Measurements from ENCODE around the gene RAB40A. TPM values are rescaled to one million over a fixed set of nuclear protein-coding genes. Genes with fewer than 3 reads are reported as not detected.

Gene RAB40A
- total RNA-seq, 2 experiments from 2014 or later = 0.38 to 0.50 TPM

DNA sequence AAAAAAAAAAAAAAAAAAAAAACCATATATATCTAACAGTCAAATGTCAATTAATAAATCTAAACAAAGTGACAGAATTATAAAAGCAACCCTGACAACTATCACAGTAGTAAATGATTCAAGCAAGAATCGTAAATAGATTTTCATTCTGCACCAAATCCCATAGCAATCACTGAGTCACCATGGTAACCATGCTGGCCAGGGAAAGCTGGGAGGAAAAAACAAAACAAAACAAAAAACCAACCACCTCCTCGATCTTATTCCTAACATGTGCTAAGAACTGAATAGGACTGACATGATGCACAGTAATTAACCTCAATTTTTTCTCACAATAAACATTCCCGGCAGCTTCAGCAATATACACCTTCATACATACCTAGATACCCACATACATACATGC is 30.6 kb upstream of the RAB40A start:
- POLR2A ChIA-PET = no interaction called here
- TF ChIP-seq, protein P1, sequence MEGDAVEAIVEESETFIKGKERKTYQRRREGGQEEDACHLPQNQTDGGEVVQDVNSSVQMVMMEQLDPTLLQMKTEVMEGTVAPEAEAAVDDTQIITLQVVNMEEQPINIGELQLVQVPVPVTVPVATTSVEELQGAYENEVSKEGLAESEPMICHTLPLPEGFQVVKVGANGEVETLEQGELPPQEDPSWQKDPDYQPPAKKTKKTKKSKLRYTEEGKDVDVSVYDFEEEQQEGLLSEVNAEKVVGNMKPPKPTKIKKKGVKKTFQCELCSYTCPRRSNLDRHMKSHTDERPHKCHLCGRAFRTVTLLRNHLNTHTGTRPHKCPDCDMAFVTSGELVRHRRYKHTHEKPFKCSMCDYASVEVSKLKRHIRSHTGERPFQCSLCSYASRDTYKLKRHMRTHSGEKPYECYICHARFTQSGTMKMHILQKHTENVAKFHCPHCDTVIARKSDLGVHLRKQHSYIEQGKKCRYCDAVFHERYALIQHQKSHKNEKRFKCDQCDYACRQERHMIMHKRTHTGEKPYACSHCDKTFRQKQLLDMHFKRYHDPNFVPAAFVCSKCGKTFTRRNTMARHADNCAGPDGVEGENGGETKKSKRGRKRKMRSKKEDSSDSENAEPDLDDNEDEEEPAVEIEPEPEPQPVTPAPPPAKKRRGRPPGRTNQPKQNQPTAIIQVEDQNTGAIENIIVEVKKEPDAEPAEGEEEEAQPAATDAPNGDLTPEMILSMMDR (conservative IDR thresholded peaks at IDR 0.05; ENCODE audit: low read length) = no peak
- no peak for TF ChIP-seq EZH2phosphoT487 (IDR thresholded peaks at IDR 0.05; ENCODE audit: borderline replicate concordance, low read depth, low read length)
- intact Hi-C loops (cut with micrococcal nuclease; ENCODE audit: unreplicated experiment) = no loop called here
- Histone ChIP-seq H3K9me3 (ENCODE audit: low read length) (no peaks in the 10 kb centered on the region), H4K20me1 (ENCODE audit: insufficient read depth, low read length) (no peaks in the 10 kb centered on the region), H2AFZ (ENCODE audit: low read length) (no peak overlapping the region), H3K27ac (ENCODE audit: low read depth, low read length, poor library complexity, severe bottlenecking) (no peak overlapping the region), H3K4me3 (ENCODE audit: low read depth, low read length, poor library complexity, severe bottlenecking) (no peak overlapping the region), H3K4me2 (ENCODE audit: low read length) (no peak overlapping the region), H3K79me2 (ENCODE audit: insufficient read depth, low read depth, low read length) (no peaks in the 10 kb centered on the region), H3K36me3 (ENCODE audit: insufficient read depth, low read length) (no peaks in the 10 kb centered on the region), H3K4me1 (ENCODE audit: insufficient read depth, low read length, poor library complexity, severe bottlenecking) (no peaks in the 10 kb centered on the region), H3K9me2 (ENCODE audit: insufficient read depth, low read length) (no peaks in the 10 kb centered on the region)
- CTCF ChIA-PET (ENCODE audit: unreplicated experiment) = no interaction called here
- no TSS peak for BruUV-seq (replicated peaks)
- no peak for DNase-seq (ENCODE audit: low spot score)

DNA sequence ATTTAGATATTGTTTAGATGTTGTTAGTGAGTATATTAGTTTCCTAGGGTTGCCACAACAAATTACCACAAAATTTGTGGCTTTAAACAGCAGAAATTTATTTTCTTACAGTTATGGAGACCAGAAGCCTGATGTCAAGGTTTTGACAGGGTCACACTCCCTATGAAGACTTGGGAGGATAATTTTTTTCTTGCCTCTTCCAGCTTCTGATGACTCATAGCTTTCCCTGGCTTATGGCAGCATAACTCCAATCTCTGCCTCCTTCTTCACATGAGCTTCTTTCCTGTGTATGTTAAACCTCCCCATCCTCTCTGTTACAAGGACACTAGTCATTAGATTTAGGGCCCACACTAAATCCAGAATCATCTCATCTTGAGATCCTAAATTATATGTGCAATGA is 20.9 kb upstream of the RAB40A start:
- H3K36me3 ChIP-seq (ENCODE audit: insufficient read depth, low read length) = no peaks in the 10 kb centered on the region
- H3K9me2 ChIP-seq (ENCODE audit: insufficient read depth, low read length) = no peaks in the 10 kb centered on the region
- H4K20me1 ChIP-seq (ENCODE audit: insufficient read depth, low read length) = no peaks in the 10 kb centered on the region
- ChIA-PET CTCF (ENCODE audit: unreplicated experiment) (no interaction called here), POLR2A (no interaction called here)
- H3K4me3 ChIP-seq (ENCODE audit: low read depth, low read length, poor library complexity, severe bottlenecking) = no peak overlapping the region
- BruUV-seq (replicated peaks) = no TSS peak
- no peak overlapping the region for H2AFZ ChIP-seq (ENCODE audit: low read length)
- no peaks in the 10 kb centered on the region for H3K79me2 ChIP-seq (ENCODE audit: insufficient read depth, low read depth, low read length)
- no peaks in the 10 kb centered on the region for H3K4me1 ChIP-seq (ENCODE audit: insufficient read depth, low read length, poor library complexity, severe bottlenecking)
- DNase-seq (ENCODE audit: low spot score) = no peak
- no peaks in the 10 kb centered on the region for H3K9me3 ChIP-seq (ENCODE audit: low read length)
- no peak for TF ChIP-seq EZH2phosphoT487 (IDR thresholded peaks at IDR 0.05; ENCODE audit: borderline replicate concordance, low read depth, low read length)
- TF ChIP-seq, protein P1 (conservative IDR thresholded peaks at IDR 0.05; ENCODE audit: low read length) = no peak
- no peak overlapping the region for H3K27ac ChIP-seq (ENCODE audit: low read depth, low read length, poor library complexity, severe bottlenecking)
- no peak overlapping the region for H3K4me2 ChIP-seq (ENCODE audit: low read length)
- intact Hi-C loops (cut with micrococcal nuclease; ENCODE audit: unreplicated experiment) = no loop called here

DNA sequence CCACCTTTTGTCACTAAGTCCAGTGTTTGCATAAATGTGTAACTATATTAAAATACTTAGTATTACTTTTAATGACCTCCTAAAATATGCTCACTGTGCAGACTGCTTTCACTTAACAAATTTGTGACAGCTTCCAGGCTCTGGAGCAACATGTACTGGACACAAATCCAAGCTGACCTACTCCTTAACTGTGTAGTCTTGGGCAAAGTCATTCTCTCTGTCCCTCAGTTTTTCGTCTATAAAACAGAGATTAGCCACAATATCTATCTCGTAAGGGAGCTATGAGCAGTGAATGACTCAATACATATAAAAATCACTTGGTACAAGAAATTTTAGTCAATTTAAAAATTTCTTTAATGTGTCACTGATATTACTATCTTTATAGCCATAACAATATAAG is 20.4 kb upstream of the RAB40A start:
- H3K27ac ChIP-seq (ENCODE audit: low read depth, low read length, poor library complexity, severe bottlenecking) = no peak overlapping the region
- TF ChIP-seq EZH2phosphoT487 (IDR thresholded peaks at IDR 0.05; ENCODE audit: borderline replicate concordance, low read depth, low read length) = no peak
- TF ChIP-seq, protein P1 (conservative IDR thresholded peaks at IDR 0.05; ENCODE audit: low read length) = no peak
- no peaks in the 10 kb centered on the region for H4K20me1 ChIP-seq (ENCODE audit: insufficient read depth, low read length)
- H2AFZ ChIP-seq (ENCODE audit: low read length) = no peak overlapping the region
- H3K4me3 ChIP-seq (ENCODE audit: low read depth, low read length, poor library complexity, severe bottlenecking) = no peak overlapping the region
- ChIA-PET POLR2A (no interaction called here), CTCF (ENCODE audit: unreplicated experiment) (no interaction called here)
- H3K9me3 ChIP-seq (ENCODE audit: low read length) = no peaks in the 10 kb centered on the region
- intact Hi-C loops (cut with micrococcal nuclease; ENCODE audit: unreplicated experiment) = no loop called here
- H3K9me2 ChIP-seq (ENCODE audit: insufficient read depth, low read length) = no peaks in the 10 kb centered on the region
- H3K36me3 ChIP-seq (ENCODE audit: insufficient read depth, low read length) = no peaks in the 10 kb centered on the region
- H3K4me2 ChIP-seq (ENCODE audit: low read length) = no peak overlapping the region
- H3K4me1 ChIP-seq (ENCODE audit: insufficient read depth, low read length, poor library complexity, severe bottlenecking) = no peaks in the 10 kb centered on the region
- BruUV-seq (replicated peaks) = no TSS peak
- DNase-seq (ENCODE audit: low spot score) = no peak
- no peaks in the 10 kb centered on the region for H3K79me2 ChIP-seq (ENCODE audit: insufficient read depth, low read depth, low read length)
